Fibroblast of villous mesenchyme (primary cell): ENCODE data around the gene SMYD3. TPM values are rescaled to one million over a fixed set of nuclear protein-coding genes. Genes with fewer than 3 reads are reported as not detected.

Source experiments
- DNase-seq: peaks from one replicate; pipeline ENCODE4 v3.0.0-alpha.2; 2010; ENCODE audit warnings: low read depth
- H3K4me3 ChIP-seq: 2 replicates; pipeline ENCODE4 v1.5.1; 2011; ENCODE audit warnings: low read depth, mild to moderate bottlenecking, low read length
- CTCF ChIP-seq: IDR thresholded peaks from 2 replicates; pipeline ENCODE4 v1.5.1; 2012; ENCODE audit warnings: low read depth, mild to moderate bottlenecking, low read length; ENCODE audit not compliant: insufficient read depth
- total RNA-seq: library from RNA; depleted of rRNA; stranded (reverse); fragments of >200 nt; gene quantifications from 2 replicates; pipeline ENCODE4 v1.2.3, GENCODE V29; 2012

SMYD3 gene
- total RNA-seq, 1 donor, result 35.4 TPM

- no peak overlapping the region for H3K4me3 ChIP-seq
- no peak for TF ChIP-seq CTCF
- no peak for DNase-seq
Measured at GRCh38 chr1:245855846-245856730, 651.0 kb downstream of the SMYD3 start.

GRCh38 chr1:245853291-245853690 lies 653.8 kb downstream of the SMYD3 start:
- no peak for TF ChIP-seq CTCF
- DNase-seq, result no peak
- H3K4me3 ChIP-seq, result no peak overlapping the region

GRCh38 chr1:245843101-245843500 lies 664.0 kb downstream of the SMYD3 start:
- no peak for DNase-seq
- H3K4me3 ChIP-seq, result no peak overlapping the region
- no peak for TF ChIP-seq CTCF

- no peak overlapping the region for H3K4me3 ChIP-seq
- TF ChIP-seq CTCF, result no peak
- no peak for DNase-seq
Measured at GRCh38 chr1:245842106-245842505, 665.0 kb downstream of the SMYD3 start.

- no peak overlapping the region for H3K4me3 ChIP-seq
- DNase-seq, result no peak
- no peak for TF ChIP-seq CTCF
Measured at GRCh38 chr1:245840971-245841370, 666.1 kb downstream of the SMYD3 start.

- no peak for DNase-seq
- TF ChIP-seq CTCF, result no peak
- no peak overlapping the region for H3K4me3 ChIP-seq
Measured at GRCh38 chr1:245837718-245838117, 669.4 kb downstream of the SMYD3 start.
